HepG2 (cell line): ENCODE results near the gene KXD1. TPM values are rescaled to one million over a fixed set of nuclear protein-coding genes. Genes with fewer than 3 reads are reported as not detected.
A peak's percentile ranks its signal among the peaks of the same experiment; 100 is the strongest.

Experiments
- FOXA3 ChIP-seq: IDR thresholded peaks from 2 replicates; pipeline ENCODE4 v1.6.1; 2016; ENCODE audit warnings: missing genetic modification reagents, missing compliant biosample characterization
- GABPA ChIP-seq, 2 experiments: IDR thresholded peaks; 2 replicates each; pipeline ENCODE4 v1.6.1; 2011 to 2016; ENCODE audit warnings: low read depth in 2 of 2, low read length in 1 of 2, missing biosample characterization in 1 of 2, missing genetic modification characterization in 1 of 2
- MAFF ChIP-seq: IDR thresholded peaks from 2 replicates; pipeline ENCODE4 v1.6.1; 2011; ENCODE audit warnings: low read depth, low read length, improper control_type of control experiment
- SIN3A ChIP-seq: IDR thresholded peaks from 2 replicates; pipeline ENCODE4 v1.6.1; 2011; ENCODE audit warnings: low read depth, mild to moderate bottlenecking, control low read depth, low read length, borderline replicate concordance
- SNAPC5 ChIP-seq: sonication (generic); formaldehyde crosslinking; IDR thresholded peaks from 2 replicates; pipeline ENCODE4 v1.8.1; 2023; ENCODE audit warnings: mild to moderate bottlenecking, missing genetic modification reagents, borderline replicate concordance
- TAF15 ChIP-seq: fragments of 200-400 bp; formaldehyde crosslinking; IDR thresholded peaks from one replicate; pipeline ENCODE4 v1.6.1; 2018; ENCODE audit warnings: mild to moderate bottlenecking, low read depth, low read length; ENCODE audit not compliant: poor library complexity, severe bottlenecking
- TOPORS ChIP-seq: sonication (generic); formaldehyde crosslinking; IDR thresholded peaks from 2 replicates; pipeline ENCODE4 v1.8.0; 2023; ENCODE audit warnings: mild to moderate bottlenecking, missing genetic modification reagents
- XRCC5 ChIP-seq: fragments of 200-400 bp; formaldehyde crosslinking; optimal IDR thresholded peaks from 2 replicates; pipeline ENCODE3; 2017; ENCODE audit warnings: mild to moderate bottlenecking, low read length
- ZBTB40 ChIP-seq, 2 experiments: fragments of 450-650 bp in 1 of 2; sonication (generic) in 1 of 2; formaldehyde crosslinking in 1 of 2; IDR thresholded peaks; 2 replicates each; pipeline versions ENCODE4 v1.6.1 to v1.8.0; 2016 to 2022; ENCODE audit warnings: antibody characterized with exemption in 1 of 2, mild to moderate bottlenecking in 1 of 2, missing genetic modification reagents in 1 of 2
- ZNF335 ChIP-seq: sonication (generic); formaldehyde crosslinking; IDR thresholded peaks from 2 replicates; pipeline ENCODE4 v1.4.0; 2020; ENCODE audit warnings: missing genetic modification reagents
- ZNF614 ChIP-seq: IDR thresholded peaks from 2 replicates; pipeline ENCODE4 v1.6.1; 2018; ENCODE audit warnings: missing biosample characterization, missing genetic modification reagents, inconsistent platforms, borderline replicate concordance
- ZNF687 ChIP-seq: sonication (generic); formaldehyde crosslinking; IDR thresholded peaks from 2 replicates; pipeline ENCODE4 v1.5.1; 2020; ENCODE audit warnings: mild to moderate bottlenecking, missing genetic modification reagents, moderate library complexity
- ZNF776 ChIP-seq: sonication (generic); formaldehyde crosslinking; IDR thresholded peaks from 2 replicates; pipeline ENCODE4 v1.4.0; 2020; ENCODE audit warnings: mild to moderate bottlenecking, missing genetic modification reagents
- polyA plus RNA-seq, 8 experiments: library from polyadenylated mRNA; depleted of rRNA in 3 of 8; stranded (reverse) in 7 of 8; unstranded in 1 of 8; fragments of >200 nt; fragmentation: Illumina TruSeq in 4 of 8; extraction: Trizol in 4 of 8; gene quantifications; 2 replicates each; pipeline versions ENCODE4 v1.2.1 to v1.2.3, GENCODE V29; 2011 to 2016; ENCODE audit warnings: low read depth in 4 of 8, missing spikeins in 1 of 8, mixed read lengths in 1 of 8; ENCODE audit not compliant: insufficient read depth in 1 of 8
- total RNA-seq, 5 experiments: library from RNA; depleted of rRNA; stranded (reverse); fragments of >200 nt; fragmentation: Illumina TruSeq; extraction: Trizol; gene quantifications; 2 replicates each; pipeline ENCODE4 v1.2.3, GENCODE V29; 2016; ENCODE audit warnings: low read depth in 1 of 5

KXD1 gene
- total and polyA plus RNA-seq, 2 of the 13 experiments (the other 11 are each of a cell fraction or from before 2014, with no cell fraction given), result 44.6 to 143 TPM

GRCh38 chr19:18590273-18591272, 32.9 kb downstream of the KXD1 start (continued):
- TF ChIP-seq ZBTB40 (IDR thresholded peaks at IDR 0.05) (no peak), ZBTB40 (CRISPR knock-in tag; IDR thresholded peaks at IDR 0.05) (no peak), SIN3A (no peak), SNAPC5 (no peak), TAF15 (no peak), ZNF335 (CRISPR knock-in tag) (no peak), TOPORS (no peak), GABPA (IDR thresholded peaks at IDR 0.05; ENCODE audit: low read depth, low read length) (0 out of 2 replicates have a peak, but pooled peaks have one; percentile 18), GABPA (CRISPR knock-in tag; IDR thresholded peaks at IDR 0.05; ENCODE audit: low read depth) (no peak), ZNF776 (0 out of 2 replicates have a peak, but pooled peaks have one; percentile 31), MAFF (no peak), FOXA3 (CRISPR knock-in tag) (no peak), XRCC5 (peak; percentile 87), ZNF687 (CRISPR knock-in tag) (peak; percentile 42), ZNF614 (CRISPR knock-in tag) (no peak)
